GM19438 (cell line): ENCODE results near the gene ATP2B3.

Experiments
- ATAC-seq: cut with Tn5 transposase; IDR thresholded peaks from one replicate; pipeline ENCODE4 v1.9.1; 2021; ENCODE audit warnings: low read depth; ENCODE audit not compliant: unreplicated experiment

ATP2B3 gene

GRCh38 chrX:153631907-153632594, 114.6 kb downstream of the ATP2B3 start:
- no peak for ATAC-seq
